Putamen (tissue), 1 donor: Measurements from ENCODE around the gene ASPN.

Source experiments
- DNase-seq: peaks from one replicate; pipeline ENCODE4 v3.0.0-alpha.2; 2016; ENCODE audit warnings: low spot score

The ASPN gene

DNA sequence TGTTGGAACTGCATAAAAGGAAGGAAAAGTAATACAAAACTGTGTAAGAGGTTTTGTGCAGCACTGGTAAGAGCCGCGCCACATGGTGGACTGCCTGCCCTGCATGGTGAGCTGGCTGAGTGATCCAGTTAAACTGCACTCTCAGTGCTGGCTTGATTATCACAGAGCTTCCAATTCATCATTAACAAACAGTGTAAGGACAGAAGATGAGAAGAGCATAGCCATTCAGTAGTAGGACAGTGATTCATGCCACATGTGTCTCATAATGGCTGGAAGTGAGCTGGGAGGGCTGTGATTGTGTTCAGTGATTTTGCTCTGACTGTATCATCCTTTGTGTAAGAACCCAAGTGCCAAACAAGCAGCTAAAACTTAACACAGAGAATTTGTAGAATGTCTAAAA lies 14.1 kb downstream of the ASPN start:
- peak; percentile 30 for DNase-seq

DNA sequence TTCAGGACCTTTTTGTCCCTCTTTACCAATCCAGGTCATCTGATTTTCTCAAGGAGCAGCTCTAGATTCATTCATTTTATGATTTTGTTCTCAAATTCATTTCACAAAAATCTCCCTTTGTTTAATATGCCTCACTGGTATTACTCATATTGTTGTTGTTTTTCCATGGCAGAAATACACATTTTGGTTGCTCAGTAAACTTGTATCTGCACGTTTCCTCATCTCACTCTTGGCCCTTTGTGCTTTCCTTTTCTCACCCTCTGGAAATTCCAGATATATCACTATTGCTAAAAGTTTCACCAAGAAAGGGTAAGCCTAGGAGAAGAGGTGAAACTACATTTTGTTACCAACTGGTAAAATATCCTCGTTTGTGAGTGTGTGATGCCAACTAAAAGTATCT lies 14.8 kb downstream of the ASPN start:
- no peak for DNase-seq

DNA sequence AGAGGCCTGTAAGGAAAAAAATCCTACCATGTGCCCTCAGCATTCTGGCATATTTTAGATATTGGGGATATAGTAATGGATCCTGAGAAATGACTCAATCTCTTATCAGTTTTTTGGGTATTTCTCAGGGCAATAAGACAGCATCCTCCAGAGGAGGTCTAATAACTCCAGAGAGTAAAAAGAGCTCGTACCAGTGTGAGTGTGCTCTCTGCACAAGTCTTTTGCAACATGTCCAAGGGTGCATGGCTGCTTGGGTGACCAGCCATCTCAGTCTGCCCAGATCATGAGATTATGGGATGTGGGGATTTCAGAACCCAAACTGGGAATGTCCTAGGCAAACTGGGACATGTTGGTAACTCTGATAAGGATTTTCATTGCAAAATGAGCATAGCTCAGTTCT lies 15.3 kb downstream of the ASPN start:
- DNase-seq = no peak

DNA sequence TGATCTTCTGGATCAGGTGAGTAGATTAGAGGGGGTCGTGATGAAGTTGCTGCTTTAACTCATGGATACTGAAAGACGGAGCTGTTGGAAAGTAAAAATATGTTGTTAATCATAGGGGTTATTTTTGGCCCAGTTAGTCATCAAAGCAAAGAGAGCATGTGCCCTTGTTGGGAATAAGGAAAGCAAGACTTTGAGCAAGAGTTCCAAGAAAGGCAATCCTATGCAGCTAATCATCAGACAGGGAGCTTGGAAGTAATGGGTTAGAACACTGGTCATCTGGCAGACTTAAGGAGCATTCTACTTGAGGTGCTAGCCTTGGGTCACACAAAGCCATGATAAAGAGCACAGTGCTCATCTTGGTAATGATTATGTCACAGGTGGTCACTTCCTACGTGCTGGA lies 18.3 kb downstream of the ASPN start:
- DNase-seq = no peak

DNA sequence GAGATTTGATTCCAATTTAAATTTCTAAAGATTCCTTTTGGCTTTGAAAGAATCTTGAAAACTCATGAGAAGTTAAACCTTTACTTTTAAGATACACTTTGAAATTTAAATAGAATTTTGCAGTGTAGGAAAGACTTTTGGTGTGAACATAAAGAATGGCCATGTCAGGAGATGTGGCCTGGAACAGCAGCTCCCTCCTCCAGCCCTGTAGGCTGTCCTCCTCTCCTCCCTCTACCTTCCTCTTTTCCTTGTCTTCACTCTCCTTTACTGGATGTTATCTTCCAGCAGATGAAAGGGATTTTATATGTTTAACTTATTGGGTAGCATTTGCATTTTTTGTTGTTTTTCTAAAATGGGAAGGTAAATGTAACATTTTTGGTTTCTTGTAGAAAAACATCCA lies 18.9 kb downstream of the ASPN start:
- no peak for DNase-seq

DNA sequence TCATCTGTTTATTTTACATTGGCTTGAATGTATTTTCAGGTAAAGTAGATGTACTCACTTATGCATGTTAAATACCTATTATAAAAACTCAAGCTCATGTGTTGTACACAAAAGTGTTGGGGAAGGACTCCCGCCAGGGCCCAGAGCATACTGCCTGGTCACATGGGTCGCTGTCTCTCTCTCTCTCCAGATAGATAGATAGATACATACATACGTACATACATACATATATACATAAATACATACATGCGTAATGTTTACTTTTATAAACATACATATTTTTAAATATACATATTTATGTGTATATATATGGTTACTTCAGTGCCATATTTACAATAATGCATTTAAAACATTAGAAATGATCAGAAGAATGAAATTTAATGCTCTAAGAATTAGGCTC lies 24.7 kb downstream of the ASPN start:
- no peak for DNase-seq

DNA sequence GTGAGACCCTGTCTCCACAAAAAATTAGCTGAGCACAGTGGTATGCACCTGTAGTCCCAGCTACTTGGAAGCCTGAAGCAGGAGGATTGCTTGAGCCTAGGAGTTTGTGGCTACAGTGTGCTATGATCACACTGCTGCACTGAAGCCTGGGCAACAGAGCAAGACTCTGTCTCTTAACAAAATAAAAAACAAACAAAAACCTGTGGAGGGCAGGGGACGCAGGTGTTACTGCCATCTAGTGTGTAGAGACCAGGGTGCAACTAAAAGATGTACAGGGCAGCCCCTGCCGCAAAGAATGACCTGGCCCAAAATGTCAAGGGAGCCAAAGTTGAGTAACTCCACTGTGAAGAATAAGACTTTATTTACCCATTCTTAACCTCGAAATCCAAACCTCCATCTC lies 27.1 kb downstream of the ASPN start:
- no peak for DNase-seq

DNA sequence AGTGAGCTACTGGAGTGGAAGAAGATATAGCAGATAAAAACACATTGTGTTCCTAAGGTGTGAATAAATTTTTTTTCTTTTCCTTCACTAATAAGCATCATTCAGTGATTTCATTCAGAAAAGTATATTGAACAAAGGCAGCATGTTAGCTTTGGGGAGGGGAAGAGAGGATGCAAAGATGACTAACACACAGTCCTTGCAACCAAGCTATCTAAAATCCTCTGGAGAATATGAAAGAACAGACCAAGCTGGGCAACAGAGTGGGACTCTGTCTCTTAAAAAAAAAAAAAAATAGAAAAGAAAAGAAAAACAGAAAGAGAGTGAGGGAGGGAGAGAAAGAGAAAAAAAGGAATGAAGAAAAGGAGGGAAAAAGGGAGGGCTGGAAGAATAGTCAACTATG lies 35.8 kb downstream of the ASPN start:
- DNase-seq = no peak

DNA sequence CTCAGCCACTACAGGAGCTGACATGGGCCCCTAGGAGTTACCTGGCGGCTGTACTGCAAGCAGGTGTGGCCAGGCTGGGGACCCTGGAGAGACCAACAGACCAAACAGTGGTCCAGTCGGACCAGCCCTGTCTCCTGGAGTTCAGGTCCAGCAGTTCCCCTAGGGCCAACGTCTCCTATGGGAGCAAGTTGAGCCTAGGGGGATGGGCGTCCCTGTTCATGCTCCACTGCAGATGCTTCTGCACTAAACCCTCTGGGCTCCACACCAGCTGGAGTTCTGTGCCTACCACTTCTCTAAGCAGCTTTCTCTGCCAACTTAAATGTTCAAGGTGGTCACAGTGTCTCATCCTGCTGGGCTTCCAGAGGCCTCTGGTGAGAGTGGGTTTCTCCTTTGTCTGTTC lies 37.5 kb downstream of the ASPN start:
- DNase-seq = no peak

DNA sequence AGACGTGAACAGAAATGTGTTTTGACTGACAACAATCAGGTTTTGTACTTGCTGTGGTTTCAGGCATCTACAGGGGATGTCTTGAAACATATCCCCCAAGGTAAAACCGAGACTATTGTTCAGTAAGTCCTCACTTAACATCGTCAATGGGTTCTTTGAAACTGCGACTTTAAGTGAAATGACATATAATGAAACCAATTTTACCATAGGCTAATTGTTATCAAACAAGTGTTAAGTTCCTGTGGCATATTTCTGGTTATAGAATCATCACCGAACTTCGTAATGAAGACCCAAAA lies 41.6 kb downstream of the ASPN start:
- no peak for DNase-seq

DNA sequence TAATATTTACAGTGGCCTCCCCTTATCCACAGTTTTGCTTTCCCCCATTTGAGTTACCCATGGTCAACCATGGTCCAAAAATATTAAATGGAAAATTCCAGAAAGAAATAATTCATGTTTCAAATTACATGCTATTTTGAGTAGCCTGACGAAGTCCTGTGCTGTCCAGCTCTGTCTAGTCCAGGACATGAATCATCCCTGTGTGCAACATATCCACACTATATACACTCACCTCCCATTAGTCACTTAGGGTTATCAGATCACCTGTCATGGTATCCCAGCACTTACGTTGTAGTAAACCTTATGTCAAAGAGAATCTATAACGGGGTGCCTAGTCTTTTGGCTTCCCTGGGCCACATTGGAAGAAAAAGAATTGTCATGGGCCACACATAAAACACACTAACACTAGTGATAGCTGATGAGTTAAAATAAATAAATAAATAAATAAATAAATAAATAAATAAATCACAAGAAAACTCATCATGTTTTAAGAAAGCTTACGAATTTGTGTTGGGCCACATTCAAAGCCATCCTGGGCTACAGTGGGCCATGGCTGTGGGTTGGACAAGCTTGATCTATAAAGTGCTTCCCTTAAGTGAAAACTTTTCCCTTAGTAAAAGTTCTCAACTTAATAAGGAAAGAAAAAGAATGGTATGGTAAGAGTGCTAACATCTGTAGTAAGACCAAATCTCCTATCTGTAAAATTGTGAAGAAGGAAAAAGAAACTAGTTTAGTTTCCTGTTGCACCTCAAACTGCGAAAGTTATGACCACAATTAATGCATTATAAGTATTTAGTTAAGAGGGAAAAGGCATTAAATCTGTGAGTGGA lies 42.2 kb downstream of the ASPN start:
- DNase-seq = no peak

DNA sequence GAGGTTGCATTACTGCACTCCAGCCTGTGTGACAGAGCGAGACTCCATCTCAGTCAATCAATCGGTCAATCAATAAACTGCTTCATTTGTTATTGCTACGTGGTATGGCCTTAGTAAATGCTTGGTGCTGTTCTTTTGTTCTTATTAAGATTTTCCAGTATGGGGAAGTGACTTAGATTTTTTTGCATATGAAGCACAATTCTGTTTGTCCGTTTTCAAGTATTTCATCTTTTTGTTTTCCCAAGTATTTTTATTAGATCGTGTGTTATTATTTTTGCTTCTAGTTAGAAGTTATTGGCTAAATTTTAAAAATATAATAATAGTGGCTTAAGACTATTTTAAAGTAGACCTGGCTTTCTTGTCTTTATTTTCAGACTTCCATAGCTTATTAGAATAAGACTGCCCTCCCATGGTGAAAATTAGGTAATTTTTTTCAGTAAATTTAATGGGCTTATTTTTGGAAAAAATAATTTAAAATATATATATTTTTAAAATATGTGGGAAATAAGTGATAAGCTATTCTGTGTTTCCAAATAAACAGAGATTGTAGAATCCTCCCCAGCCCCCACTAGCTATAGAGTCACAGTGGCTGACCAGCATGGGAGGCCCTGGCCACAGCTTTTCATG lies 43.3 kb downstream of the ASPN start:
- DNase-seq = no peak

DNA sequence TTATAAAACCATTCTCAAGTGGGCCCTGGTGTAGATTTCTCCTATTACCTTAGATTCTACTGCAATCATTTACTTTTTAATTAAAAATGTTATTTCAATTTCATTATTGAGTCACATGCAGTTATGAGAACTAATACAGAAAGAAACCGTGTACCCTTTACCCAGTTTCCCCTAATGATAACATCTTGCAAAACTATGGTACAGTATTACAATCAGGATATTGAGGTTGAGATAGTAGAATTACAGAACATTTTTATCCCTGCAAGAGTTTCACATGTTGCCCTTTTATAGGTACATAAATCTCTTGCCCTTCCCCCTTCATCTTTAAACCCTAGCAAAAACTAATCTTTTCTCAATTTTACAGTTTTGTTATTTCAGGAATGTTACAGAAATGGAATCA lies 47.0 kb downstream of the ASPN start:
- DNase-seq = no peak

DNA sequence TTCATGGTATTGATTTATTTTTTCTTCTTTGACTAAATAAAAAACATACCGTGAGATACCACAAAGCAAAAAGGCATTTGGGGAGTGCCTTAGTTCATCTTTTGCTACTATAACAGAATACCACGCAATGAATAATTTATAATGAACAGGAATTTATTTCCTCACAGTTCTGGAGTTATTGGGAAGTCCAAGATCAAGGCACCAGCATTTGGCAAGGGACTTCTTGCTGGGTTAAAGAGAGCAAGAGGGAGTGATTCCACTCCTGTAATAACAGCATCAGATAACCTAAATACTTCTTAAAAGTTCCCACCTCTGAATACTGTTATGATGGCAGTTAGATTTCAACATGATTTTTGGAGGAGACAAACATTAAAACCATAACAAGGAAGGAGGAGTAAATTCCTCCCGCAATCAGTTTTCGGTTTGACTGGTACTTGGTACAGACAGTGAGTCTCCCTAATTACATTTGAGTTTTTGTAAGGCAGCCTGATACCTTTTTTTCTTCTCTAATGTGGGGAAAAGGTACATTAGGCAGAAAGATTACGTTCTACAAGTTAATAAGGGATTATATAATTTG lies 49.2 kb downstream of the ASPN start:
- DNase-seq = no peak

DNA sequence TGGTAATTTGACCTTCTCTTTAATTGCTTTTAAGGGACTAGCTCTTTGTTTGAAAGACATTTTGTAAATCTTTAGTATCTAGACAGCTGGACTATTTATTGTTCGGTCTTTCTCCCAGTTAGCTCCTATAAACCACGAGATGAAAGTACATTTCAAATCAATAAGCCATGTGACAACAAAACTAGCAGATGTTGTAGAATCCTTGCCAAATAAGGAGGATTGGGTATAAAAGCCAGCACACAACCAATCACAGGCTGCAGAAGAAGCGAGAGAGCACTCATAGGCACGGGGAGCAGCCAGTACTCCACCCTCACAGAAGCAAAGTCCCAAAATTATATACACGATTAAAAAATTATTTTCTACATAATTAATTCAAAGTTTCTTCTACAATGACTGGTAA lies 50.0 kb downstream of the ASPN start:
- peak; percentile 28 for DNase-seq

DNA sequence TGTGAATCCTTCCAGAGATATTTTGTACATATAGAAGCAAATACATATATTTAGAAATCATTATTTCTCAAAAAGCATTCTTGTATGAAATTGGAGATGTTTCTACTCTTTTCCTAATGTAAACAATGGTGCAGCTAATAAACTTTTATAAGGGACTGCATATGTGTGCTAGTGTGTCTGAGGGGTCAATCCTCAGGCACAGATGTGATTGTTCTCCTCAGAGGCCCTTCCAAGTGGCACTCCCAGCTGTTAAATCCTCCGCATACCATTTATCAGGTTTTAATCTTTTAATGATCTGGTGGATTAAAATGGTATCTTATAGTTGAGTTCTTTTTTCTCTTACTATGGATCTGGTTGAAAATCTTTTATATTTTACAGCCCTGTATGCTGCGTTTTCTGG lies 52.5 kb downstream of the ASPN start:
- no peak for DNase-seq

DNA sequence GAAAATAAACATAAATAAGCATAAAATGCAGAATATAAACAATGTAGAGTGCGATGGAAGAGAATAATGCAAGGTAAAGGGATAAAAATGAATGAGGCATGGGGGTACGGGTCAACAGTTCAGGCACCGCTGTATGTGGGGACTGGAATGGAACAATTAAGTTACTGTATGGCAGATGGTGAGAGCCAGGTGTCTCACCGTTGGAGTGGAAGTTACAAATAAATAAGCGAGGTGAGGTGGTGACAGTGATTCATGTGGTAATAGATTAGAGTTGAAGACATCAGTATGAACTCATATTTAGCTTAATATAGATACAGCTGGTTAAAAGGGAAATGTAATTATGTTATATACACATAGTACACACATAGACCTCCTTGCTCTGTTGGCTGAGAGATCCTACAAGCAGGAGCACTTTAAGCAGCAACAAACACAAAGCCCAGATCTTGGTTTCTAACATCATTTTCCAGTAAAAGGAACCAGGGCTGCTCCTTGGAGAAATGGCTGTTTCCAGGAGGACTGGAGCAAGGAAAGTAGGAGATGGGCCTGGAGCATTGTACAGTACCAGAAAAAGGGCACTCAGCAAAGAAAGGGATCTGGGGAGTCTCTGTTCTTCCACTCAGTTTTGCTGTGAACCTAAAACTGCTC lies 55.7 kb downstream of the ASPN start:
- no peak for DNase-seq

DNA sequence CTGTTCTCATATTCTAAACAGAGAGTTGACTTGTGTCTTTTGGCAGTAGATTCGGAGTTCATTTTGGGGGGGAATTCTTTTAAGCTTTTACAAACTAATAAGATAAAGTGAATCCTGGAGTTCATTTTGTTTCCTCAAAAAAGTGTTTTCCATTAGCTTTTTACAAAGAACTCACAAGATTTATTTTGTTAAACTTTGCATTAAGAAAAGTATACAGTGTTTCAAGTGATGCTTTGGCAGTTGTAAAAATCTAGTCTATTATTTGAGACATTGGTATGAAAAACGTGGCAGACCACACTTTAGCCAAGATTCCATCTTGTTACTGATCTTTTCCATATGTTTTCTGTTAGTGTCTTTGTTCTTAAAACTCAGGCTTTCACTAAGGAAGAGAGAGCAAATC lies 56.8 kb downstream of the ASPN start:
- no peak for DNase-seq

DNA sequence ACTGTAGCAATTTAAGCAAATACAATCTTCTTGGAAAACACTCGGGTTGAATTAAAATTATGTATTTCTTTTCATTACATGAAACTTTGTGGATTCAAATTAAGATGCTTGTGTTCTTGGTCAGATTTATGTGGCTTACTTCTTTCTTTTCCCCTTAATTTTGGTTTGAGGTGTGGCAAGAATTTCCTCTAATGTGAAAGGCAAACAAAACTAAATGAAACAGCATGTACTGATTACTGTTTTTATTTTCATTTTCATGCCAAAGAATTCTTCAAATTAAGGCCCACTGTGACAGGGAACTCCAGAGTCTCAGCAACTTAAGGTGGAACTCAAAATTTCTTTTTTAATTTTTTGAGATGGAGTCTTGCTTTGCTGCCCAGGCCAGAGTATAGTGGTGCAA lies 58.0 kb downstream of the ASPN start, which contains the start of gene OMD:
TSS of gene OMD (minus strand) at position 132 of the 400 bp plus-strand sequence. CDS start 6,913 bp downstream, outside the sequence.
- no peak for DNase-seq

DNA sequence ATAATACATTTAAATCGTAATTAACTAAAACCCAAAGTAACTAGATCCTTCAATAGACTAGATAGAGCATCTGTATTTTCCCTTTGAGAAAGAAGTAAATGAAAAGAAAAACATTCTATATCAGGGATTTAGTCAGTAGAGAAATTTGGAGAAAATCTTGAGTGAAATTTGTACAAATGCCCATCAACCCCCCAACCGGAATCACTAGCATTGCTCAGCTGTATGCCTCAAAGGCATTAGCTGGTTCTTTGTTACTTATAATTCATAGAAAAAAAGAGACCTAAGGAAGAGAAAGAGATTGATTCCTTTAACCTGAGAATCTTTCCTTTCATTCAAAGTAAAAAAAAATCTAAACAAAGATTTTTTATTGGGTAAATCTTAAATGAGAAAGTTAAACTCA lies 58.7 kb downstream of the ASPN start:
- DNase-seq = no peak

DNA sequence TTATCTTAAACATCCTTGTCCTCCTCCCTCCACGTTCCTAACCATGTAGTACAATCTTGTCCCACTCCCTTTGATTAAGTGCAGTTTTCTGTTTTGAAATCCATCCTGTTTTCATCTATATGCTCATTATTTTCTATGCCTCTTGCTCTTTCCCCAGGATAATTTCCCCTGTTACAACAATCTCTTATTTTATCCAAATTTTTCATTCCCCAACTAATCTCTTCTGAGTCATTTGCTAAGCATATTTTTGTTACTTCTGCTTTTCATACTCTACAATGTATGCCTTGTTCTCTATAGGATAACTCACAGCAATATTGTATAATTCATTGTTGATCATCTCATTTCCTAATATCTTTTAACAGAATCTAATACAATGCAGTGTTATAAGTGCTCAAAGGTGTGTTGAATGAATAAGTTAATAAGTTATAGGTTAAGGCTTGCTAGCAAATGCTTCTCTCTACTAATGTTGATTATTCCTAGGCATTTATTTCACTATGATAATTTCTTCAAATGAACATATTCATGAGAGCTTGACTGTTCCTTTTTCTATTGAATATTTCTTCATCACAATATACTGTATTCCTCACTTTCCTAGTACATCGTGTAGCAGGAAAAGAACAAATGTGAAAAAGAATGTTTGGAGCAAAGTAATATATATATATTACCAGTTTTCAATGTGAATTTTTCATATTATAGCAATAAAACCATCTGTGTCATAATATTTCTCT lies 59.5 kb downstream of the ASPN start:
- DNase-seq = no peak

DNA sequence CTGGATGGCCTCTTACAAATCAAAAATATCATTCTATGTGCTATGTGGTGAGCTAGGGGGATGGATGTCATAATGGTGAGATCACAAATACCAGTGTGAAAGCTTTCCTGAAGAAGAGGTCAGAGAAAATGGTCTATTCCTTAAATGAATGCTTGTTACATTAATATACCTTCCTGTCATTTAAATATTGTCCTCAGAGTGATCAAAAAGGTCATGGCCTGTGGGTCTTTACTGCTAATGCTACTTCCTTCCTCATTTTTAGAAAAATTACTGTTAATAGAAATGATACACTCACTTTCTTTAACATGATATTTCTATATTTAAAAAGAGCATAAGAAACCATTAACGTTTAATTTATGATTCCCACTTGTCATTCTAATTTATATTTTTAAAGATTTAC lies 67.7 kb downstream of the ASPN start:
- DNase-seq = no peak
